ENCODE measurements around the gene DAP3.
"Not testable (repeated sequence)": the region's sequence is repeated elsewhere in the genome, so short reads cannot be mapped to it uniquely, and the experiment has no call there.

DAP3 gene

DNA sequence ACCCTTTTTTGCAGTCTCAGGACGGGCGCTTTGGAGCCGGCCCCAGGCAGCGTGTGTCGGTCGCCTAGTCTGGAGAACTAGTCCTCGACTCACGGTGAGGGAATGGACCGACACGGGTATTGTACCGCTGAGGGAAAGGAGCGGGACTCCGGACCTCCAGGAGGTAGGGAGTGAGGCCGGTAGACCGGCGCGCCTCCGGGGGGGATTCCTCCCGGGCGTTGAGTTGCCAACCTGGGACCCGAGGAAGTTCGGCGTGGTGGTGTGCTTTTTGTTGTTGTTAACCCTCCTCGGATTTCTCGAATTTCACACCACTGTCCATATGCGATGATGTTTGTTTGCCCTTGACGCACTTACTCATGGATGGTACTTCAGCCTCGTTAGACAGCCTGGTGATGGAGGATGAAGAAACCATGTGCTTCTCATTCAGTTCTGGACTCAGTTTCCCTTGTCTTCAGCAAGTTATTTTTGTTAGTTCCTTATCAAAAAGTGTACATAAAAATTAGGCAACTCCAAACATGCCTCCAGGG is at the start of gene DAP3:
TSS of gene DAP3 (plus strand) at position 11 of the 527 bp plus-strand sequence. CDS start 20,689 bp downstream, outside the sequence.
- DNase-seq (ENCODE audit: extremely low spot score) = peak; percentile 86
- POLR2A ChIA-PET, CTCF ChIA-PET: not testable (repeated sequence)
- TF ChIP-seq L3MBTL2 (conservative IDR thresholded peaks at IDR 0.05) (peak; percentile 59), ELF4 (IDR thresholded peaks at IDR 0.05) (0 out of 2 replicates have a peak, but pooled peaks have one; percentile 5)

DNA sequence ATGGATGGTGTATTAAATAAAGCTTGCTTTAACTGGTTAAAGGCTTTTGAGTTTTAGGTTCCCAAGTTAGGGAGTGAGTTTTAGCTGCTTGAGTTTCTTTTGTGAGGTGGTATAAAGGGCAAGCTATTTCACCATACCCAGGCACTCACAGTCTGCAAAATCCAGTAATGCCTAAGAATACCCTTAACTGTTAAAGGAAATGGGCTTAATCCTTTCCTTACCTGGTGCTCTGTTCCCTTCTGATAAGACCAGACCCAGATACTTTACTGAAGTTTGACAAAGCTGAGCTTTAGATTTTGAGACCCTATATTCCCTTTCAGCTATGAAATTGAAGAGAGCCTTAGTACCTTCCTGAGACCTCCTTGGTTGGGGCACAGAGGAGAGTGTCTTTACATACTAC is 48.5 kb upstream of the DAP3 start:
- DNase-seq (ENCODE audit: extremely low spot score) = no peak
- ChIA-PET CTCF (interaction anchor here (0.5 kb wide), 1 partner anchor 22 kb away, joined by 3 read pairs; no protein-coding TSS in a partner anchor), POLR2A (no interaction called here)
- TF ChIP-seq TARDBP (IDR thresholded peaks at IDR 0.05) = no peak

DNA sequence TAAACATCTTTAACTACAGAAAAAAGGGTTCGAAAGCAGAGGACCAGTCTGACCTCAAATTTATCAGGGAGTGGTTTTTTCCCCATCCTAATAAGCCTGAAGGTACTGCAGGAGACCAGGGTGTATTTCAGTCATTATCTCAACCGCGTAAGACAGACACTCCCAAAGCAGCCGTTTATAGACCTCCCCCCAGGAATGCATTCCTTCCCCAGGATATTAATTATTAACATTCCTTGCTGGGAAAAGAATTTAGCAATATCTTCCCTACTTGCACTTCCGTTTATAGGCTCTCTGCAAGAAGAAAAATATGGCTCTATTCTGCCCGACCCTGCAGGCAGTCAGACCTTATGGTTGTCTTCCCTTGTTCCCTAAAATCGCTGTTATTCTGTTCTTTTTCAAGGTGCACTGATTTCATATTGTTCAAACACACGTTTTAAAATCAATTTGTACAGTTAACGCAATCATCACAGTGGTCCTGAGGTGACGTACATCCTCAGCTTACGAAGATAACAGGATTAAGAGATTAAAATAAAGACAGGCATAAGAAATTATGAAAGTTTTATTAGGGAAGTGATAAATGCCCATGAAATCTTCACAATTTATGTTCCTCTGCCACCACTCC is 46.2 kb upstream of the DAP3 start:
- DNase-seq (ENCODE audit: extremely low spot score); CTCF ChIA-PET: not testable (repeated sequence)
- POLR2A ChIA-PET = interaction anchor here (1.1 kb wide), 1 partner anchor 9 kb away, joined by 3 read pairs; no protein-coding TSS in a partner anchor

DNA sequence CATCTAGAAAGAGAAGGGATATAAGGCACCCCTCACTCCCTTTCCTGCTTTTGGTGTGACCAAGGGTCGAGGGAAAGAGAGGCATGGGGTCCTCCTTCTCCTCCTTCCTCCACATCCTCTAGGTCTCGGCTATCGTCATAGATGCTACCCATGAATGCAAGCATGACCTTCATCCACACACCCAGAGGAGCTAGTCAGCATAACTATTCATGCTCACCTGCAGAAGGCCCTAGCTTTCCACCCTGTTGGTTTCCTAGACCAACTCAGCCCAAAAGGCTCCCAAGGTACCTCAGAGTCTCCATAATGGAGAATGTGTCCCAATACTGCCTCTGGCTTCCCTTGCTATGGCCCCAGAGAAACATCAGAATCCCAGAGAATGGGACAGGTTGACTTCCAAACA is 45.7 kb upstream of the DAP3 start:
- CTCF ChIA-PET = no interaction called here
- no peak for TF ChIP-seq ARNT (IDR thresholded peaks at IDR 0.05)
- no peak for TF ChIP-seq LEF1 (IDR thresholded peaks at IDR 0.05; ENCODE audit: borderline replicate concordance)
- TF ChIP-seq HDGF (IDR thresholded peaks at IDR 0.05; ENCODE audit: borderline replicate concordance) = no peak
- TF ChIP-seq ZNF384 (IDR thresholded peaks at IDR 0.05) = no peak
- TF ChIP-seq ELF4 (IDR thresholded peaks at IDR 0.05) = no peak
- no peak for TF ChIP-seq FOXM1 (IDR thresholded peaks at IDR 0.05; ENCODE audit: borderline replicate concordance)
- TF ChIP-seq L3MBTL2 (conservative IDR thresholded peaks at IDR 0.05) = no peak
- TF ChIP-seq NFRKB (IDR thresholded peaks at IDR 0.05) = no peak
- no peak for TF ChIP-seq CTBP1 (IDR thresholded peaks at IDR 0.05; ENCODE audit: borderline replicate concordance)
- no peak for TF ChIP-seq BHLHE40 (IDR thresholded peaks at IDR 0.05; ENCODE audit: borderline replicate concordance)
- TF ChIP-seq FOXA1 (IDR thresholded peaks at IDR 0.05) = no peak
- no peak for TF ChIP-seq FOXK2 (IDR thresholded peaks at IDR 0.05)
- POLR2A ChIA-PET = no interaction called here
- DNase-seq (ENCODE audit: extremely low spot score) = no peak

DNA sequence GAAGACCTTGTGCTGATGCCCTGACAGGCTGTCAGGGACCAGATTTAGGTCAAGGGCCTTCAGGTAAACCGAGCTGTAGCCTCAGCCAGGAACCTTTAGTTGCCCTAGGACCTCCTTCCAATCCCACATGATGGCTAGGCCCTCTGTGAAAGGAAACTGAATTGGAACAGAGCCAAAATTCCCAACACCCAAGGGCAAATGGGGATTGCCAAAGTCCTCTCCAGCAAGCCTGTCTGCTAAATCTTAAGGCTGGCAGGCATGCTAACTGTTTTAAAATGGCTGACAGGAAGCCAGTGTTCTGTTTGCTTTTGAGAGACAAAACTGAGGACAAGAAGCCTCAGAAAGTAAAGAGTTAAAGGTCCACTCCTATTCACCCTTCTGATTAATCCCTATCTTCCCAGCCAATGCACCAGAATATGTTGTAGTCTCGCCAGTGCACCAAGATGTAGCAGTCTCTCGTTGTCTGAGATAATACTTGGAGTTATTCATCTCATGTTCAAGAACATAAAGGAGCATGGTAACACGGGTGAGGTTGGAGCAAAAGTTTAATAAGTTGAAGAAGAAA is 43.8 kb upstream of the DAP3 start:
- CTCF ChIA-PET = no interaction called here

DNA sequence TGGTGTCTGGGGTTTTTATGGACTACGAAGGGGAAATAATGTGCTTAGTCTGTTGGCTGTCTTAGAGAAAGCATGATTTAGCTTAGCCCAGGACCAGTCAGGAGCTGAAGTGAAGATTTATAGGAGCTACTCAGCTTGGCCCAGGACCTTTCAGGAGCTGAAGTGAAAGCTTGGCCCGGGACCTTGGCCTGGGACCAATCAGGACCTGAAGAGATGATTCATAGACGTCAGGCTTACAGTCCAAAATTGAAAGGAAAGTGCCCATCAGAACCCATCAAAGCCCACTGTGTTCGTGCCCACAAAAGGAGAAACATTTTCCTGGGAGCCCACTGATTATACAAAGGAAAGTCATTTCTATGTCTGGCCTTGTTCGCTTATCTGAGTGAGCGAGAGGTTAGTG is 43.2 kb upstream of the DAP3 start:
- TF ChIP-seq ARNT (IDR thresholded peaks at IDR 0.05) (no peak), ZNF384 (IDR thresholded peaks at IDR 0.05) (no peak), HDGF (IDR thresholded peaks at IDR 0.05; ENCODE audit: borderline replicate concordance) (no peak), L3MBTL2 (conservative IDR thresholded peaks at IDR 0.05) (no peak), CTBP1 (IDR thresholded peaks at IDR 0.05; ENCODE audit: borderline replicate concordance) (no peak), BHLHE40 (IDR thresholded peaks at IDR 0.05; ENCODE audit: borderline replicate concordance) (no peak), LEF1 (IDR thresholded peaks at IDR 0.05; ENCODE audit: borderline replicate concordance) (no peak), TARDBP (IDR thresholded peaks at IDR 0.05) (no peak), FOXK2 (IDR thresholded peaks at IDR 0.05) (no peak), SP1 (IDR thresholded peaks at IDR 0.05) (no peak), ELF4 (IDR thresholded peaks at IDR 0.05) (no peak), SUZ12 (IDR thresholded peaks at IDR 0.05) (no peak), FOXA1 (IDR thresholded peaks at IDR 0.05) (no peak), NFRKB (IDR thresholded peaks at IDR 0.05) (no peak), FOXM1 (IDR thresholded peaks at IDR 0.05; ENCODE audit: borderline replicate concordance) (no peak)
- TF ChIP-seq, protein P1, sequence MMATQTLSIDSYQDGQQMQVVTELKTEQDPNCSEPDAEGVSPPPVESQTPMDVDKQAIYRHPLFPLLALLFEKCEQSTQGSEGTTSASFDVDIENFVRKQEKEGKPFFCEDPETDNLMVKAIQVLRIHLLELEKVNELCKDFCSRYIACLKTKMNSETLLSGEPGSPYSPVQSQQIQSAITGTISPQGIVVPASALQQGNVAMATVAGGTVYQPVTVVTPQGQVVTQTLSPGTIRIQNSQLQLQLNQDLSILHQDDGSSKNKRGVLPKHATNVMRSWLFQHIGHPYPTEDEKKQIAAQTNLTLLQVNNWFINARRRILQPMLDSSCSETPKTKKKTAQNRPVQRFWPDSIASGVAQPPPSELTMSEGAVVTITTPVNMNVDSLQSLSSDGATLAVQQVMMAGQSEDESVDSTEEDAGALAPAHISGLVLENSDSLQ (IDR thresholded peaks at IDR 0.05) = no peak
- no peak for DNase-seq (ENCODE audit: extremely low spot score)
- CTCF ChIA-PET = no interaction called here
- POLR2A ChIA-PET = no interaction called here

More for the DNA sequence above, 43.8 kb upstream of the DAP3 start:
- POLR2A ChIA-PET = no interaction called here
- TF ChIP-seq FOXM1 (IDR thresholded peaks at IDR 0.05; ENCODE audit: borderline replicate concordance) (no peak), SP1 (IDR thresholded peaks at IDR 0.05) (no peak), SUZ12 (IDR thresholded peaks at IDR 0.05) (no peak), LEF1 (IDR thresholded peaks at IDR 0.05; ENCODE audit: borderline replicate concordance) (no peak), FOXA1 (IDR thresholded peaks at IDR 0.05) (no peak), ELF4 (IDR thresholded peaks at IDR 0.05) (no peak), TARDBP (IDR thresholded peaks at IDR 0.05) (no peak), BHLHE40 (IDR thresholded peaks at IDR 0.05; ENCODE audit: borderline replicate concordance) (no peak), HDGF (IDR thresholded peaks at IDR 0.05; ENCODE audit: borderline replicate concordance) (no peak), L3MBTL2 (conservative IDR thresholded peaks at IDR 0.05) (no peak), CTBP1 (IDR thresholded peaks at IDR 0.05; ENCODE audit: borderline replicate concordance) (no peak), ARNT (IDR thresholded peaks at IDR 0.05) (no peak), NFRKB (IDR thresholded peaks at IDR 0.05) (no peak), ZNF384 (IDR thresholded peaks at IDR 0.05) (no peak), FOXK2 (IDR thresholded peaks at IDR 0.05) (no peak)
- TF ChIP-seq, protein P1 (IDR thresholded peaks at IDR 0.05) = no peak
- DNase-seq (ENCODE audit: extremely low spot score) = no peak

DNA sequence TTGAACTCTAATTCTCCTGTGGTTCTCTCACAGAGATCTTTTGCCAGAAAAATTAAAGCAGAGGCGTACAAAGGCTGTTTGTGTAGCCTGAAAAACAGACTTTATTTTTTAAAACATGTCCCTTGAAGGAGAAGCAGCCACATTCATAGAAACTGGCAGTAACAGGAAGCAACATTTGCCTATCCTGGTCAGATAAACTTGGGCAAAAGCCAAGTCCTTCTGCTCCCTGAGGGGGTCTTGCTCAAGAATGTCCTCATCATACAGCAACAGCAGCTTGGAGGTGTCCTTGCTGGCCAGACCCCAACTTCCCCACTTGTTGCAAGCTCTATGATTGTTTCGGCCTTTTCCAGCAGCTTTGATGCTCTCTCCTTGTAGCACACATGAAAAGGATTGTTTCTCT is 42.6 kb upstream of the DAP3 start:
- DNase-seq (ENCODE audit: extremely low spot score) = no peak
- CTCF ChIA-PET = no interaction called here
- POLR2A ChIA-PET = interaction anchor here (1.1 kb wide), 1 partner anchor 83 kb away, joined by 3 read pairs; no protein-coding TSS in a partner anchor
- no peak for TF ChIP-seq LEF1 (IDR thresholded peaks at IDR 0.05; ENCODE audit: borderline replicate concordance)
- no peak for TF ChIP-seq TARDBP (IDR thresholded peaks at IDR 0.05)
- TF ChIP-seq FOXM1 (IDR thresholded peaks at IDR 0.05; ENCODE audit: borderline replicate concordance) = no peak
